GM19463 (cell line): Measurements from ENCODE around the gene MMP8.

Source experiments
- ATAC-seq: cut with Tn5 transposase; IDR thresholded peaks from one replicate; pipeline ENCODE4 v1.9.1; 2021; ENCODE audit warnings: mild to moderate bottlenecking, moderate library complexity; ENCODE audit not compliant: unreplicated experiment

Gene MMP8

GRCh38 chr11:102662607-102663006 is 62.1 kb downstream of the MMP8 start:
- ATAC-seq, result no peak
